NCI-H526 (cell line): ENCODE data around the gene FAM193A.
"Not testable (repeated sequence)": the region's sequence is repeated elsewhere in the genome, so short reads cannot be mapped to it uniquely, and the experiment has no call there.

Experiments
- DNase-seq, 2 experiments: peaks; one replicate each; lab custom pipeline; 2025; lab: John Stamatoyannopoulos, UW

FAM193A gene

GRCh38 chr4:2652415-2653160 is 116.1 kb downstream of the FAM193A start:
- no peak for DNase-seq

GRCh38 chr4:2660596-2661211 is 124.3 kb downstream of the FAM193A start:
- DNase-seq: no peak

GRCh38 chr4:2662598-2662997 is 126.2 kb downstream of the FAM193A start:
- DNase-seq: no peak

GRCh38 chr4:2663275-2663674 is 126.8 kb downstream of the FAM193A start:
- DNase-seq: no peak

- no peak for DNase-seq
These were observed 130.3 kb downstream of the FAM193A start for GRCh38 chr4:2666722-2667247.

GRCh38 chr4:2667428-2667827 is 131.0 kb downstream of the FAM193A start:
- no peak for DNase-seq

GRCh38 chr4:2671267-2671895 is 134.9 kb downstream of the FAM193A start:
- DNase-seq: peak; percentile 45 to 68

GRCh38 chr4:2672082-2672481 is 135.6 kb downstream of the FAM193A start:
- DNase-seq: no peak

- DNase-seq: no peak
These were observed 136.3 kb downstream of the FAM193A start for GRCh38 chr4:2672700-2673099.

GRCh38 chr4:2673157-2673556 is 136.7 kb downstream of the FAM193A start:
- no peak for DNase-seq

- not testable (repeated sequence) for DNase-seq
These were observed 143.3 kb downstream of the FAM193A start for GRCh38 chr4:2679762-2680161.

- DNase-seq: no peak
These were observed 148.0 kb downstream of the FAM193A start for GRCh38 chr4:2684486-2684885.

GRCh38 chr4:2685541-2685940 is 149.1 kb downstream of the FAM193A start:
- DNase-seq: no peak

GRCh38 chr4:2686379-2687265 is 150.2 kb downstream of the FAM193A start:
- DNase-seq: no peak

- no peak for DNase-seq
These were observed 151.8 kb downstream of the FAM193A start for GRCh38 chr4:2688281-2688680.

GRCh38 chr4:2688697-2689096 is 152.2 kb downstream of the FAM193A start:
- peak; percentile 22 to 62 for DNase-seq

- DNase-seq: peak; percentile 65 to 66
These were observed 152.7 kb downstream of the FAM193A start for GRCh38 chr4:2689114-2689513.

- DNase-seq: no peak
These were observed 153.6 kb downstream of the FAM193A start for GRCh38 chr4:2689825-2690700.

GRCh38 chr4:2691313-2691712 is 154.9 kb downstream of the FAM193A start:
- no peak for DNase-seq

GRCh38 chr4:2691952-2692435 is 155.5 kb downstream of the FAM193A start:
- DNase-seq: no peak

- DNase-seq: no peak
These were observed 158.2 kb downstream of the FAM193A start for GRCh38 chr4:2694691-2695090.
